NCI-H1105 (cell line): ENCODE data around the gene CLASP1.
"Not testable (repeated sequence)": the region's sequence is repeated elsewhere in the genome, so short reads cannot be mapped to it uniquely, and the experiment has no call there.

Experiments used
- DNase-seq: peaks from one replicate; lab custom pipeline; 2025; lab: John Stamatoyannopoulos, UW

The CLASP1 gene

GRCh38 chr2:121348128-121348740 is 301.0 kb downstream of the CLASP1 start:
- no peak for DNase-seq

DNA sequence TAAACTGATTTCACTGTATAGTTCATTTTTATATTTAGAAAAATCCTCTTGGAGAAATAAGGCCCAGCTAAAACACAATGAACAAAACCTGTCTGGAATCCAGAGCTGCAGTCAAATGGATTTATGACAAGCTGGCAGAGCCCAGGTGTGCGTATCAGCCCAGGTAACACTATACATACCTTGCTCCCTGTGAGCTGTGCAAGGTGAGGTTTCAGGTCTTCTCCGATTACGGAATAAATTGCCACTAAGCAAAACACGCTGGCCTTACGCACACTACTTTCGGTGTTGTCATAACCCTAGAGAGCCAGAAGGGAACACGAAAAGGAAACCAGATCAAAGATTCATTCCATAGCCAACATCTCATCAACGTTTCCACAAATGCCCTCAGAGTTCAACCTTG is 302.4 kb downstream of the CLASP1 start:
- DNase-seq = no peak

GRCh38 chr2:121346407-121346806 is 302.9 kb downstream of the CLASP1 start:
- DNase-seq = no peak

DNA sequence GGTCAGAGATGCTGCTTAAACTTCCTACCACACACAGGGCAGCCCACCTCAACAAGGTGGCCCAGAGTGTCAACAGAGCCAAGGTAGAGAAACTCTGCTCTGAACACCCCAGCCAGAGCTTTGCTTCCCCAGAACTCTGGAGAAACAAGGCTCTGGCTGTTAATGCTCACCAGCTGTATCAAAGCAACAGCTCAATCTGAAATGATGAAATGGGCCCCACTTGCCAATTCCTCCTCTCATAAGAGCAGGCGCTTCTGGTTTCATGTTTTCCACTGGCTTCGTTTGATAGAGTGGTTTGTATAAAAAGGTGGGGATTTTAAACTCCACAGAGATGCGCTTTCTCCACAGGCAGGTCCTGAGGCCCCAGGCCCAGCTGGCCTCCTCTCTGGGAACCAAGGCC is 303.4 kb downstream of the CLASP1 start:
- no peak for DNase-seq

- DNase-seq = no peak
Observed at GRCh38 chr2:121345101-121345500, 304.2 kb downstream of the CLASP1 start.

- not testable (repeated sequence) for DNase-seq
Observed at GRCh38 chr2:121343828-121344399, 305.3 kb downstream of the CLASP1 start.

DNA sequence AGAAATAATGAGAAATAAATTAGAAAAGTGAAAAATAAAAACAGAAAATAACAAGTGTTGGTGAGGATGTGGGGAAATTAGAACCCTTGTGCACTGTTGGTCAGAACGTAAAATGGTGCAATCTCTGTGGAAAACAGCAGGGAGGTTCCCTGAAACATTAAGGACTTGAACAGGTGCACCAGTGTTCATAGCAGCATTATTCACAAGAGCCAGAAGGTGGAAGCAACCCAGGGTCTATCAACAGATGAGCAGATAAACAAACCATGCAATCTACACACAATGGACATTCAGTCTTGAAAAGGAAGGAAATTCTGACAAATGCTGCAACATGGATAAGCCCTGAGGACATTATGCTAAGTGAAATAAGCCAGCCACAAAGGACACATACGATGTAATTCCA is 306.1 kb downstream of the CLASP1 start:
- no peak for DNase-seq

DNA sequence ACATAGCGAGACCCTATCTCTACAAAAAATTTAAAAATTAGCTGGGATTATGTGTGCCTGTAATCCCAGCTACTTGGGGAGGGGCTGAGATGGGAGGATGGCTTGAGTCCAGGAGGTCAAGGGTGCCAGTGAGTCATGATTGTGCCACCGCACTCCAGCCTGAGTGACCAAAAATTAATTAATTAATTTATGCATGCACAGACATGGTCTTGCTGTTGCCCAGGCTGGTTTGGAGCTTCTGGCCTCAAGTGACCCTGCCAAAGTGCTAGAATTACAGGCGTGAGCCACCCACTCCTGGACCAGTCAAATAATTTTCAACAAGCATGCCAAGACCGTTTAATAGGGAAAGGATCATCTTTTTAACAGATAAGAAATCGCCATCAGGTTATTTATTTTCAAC is 306.5 kb downstream of the CLASP1 start:
- DNase-seq = no peak

DNA sequence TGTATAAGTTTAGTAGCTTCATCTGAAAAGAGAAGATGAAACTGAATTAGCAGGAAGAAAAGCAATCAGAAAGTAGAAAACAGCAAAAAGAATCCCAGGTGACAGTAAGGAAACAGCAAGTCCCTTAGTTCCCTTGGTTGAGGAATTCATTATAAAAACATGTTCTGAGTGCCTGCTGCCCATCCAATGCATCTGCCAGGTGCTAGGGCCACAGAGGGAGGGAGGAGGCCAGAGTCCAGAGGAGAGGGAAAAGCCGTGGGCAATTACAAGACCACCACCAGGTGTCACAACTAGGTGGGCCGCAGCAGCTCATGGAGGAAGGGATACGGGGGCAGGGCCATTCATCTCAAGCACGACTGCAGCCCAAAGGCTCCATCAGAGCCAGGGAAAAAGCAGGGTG is 308.3 kb downstream of the CLASP1 start:
- no peak for DNase-seq

DNA sequence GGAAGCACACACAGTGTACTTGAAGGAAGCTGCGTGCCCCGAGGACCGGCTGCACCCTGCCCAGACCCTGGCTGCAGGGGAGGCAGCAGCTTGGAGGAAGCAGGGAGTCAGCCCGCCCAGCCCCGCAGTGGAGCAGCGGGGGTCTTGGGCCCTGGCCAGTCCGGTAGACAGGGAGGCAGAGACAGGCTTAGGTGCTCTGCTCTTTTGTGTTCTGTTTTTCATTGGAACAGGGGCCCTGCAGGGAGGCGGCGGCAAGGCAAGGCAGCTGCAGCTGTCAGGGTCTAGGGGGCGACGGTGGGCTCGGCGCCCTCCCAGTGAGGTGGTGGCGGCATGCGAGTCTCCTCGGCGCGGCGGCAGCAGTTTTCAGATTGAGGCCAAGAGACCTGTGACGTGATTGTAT is 311.0 kb downstream of the CLASP1 start:
- no peak for DNase-seq

- no peak for DNase-seq
Observed at GRCh38 chr2:121336528-121337294, 312.6 kb downstream of the CLASP1 start.

- DNase-seq = peak; percentile 24
Observed at GRCh38 chr2:121335294-121336290, 313.7 kb downstream of the CLASP1 start.

GRCh38 chr2:121334581-121335293 is 314.5 kb downstream of the CLASP1 start:
- DNase-seq = no peak

DNA sequence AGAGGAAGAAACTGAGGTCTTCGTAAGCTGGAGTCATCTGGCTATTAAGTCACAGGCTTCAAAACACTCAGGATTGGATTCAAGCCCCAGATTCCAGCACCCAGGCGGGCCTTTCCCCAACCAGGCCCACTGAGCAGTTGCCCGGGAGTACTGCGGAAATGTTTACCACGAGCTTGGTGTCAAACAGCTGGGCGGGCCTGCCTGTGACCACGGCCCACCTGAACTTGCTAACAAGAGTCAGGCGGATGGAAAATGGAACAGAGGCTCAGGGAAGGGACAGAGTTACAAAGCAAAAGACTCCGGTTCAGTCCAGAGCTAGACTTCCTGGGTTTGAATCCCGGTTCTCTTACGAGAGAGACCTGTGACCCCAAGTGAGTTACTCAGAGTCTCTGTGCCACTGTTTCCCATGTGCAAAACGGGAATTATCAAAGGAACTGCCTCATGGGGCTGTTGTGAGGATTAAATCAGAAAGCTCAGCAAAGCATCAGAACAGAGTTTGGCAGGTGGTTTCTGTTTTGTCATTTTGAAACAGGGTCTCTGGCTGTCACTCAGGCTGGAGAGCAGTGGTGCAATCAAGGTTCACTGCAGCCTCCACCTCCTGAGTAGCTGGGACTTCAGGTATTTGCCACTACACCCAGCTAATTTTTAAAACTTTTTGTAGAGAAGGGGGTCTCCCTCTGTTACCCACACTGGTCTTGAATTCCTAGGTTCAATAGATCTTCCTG is 315.3 kb downstream of the CLASP1 start:
- no peak for DNase-seq

DNA sequence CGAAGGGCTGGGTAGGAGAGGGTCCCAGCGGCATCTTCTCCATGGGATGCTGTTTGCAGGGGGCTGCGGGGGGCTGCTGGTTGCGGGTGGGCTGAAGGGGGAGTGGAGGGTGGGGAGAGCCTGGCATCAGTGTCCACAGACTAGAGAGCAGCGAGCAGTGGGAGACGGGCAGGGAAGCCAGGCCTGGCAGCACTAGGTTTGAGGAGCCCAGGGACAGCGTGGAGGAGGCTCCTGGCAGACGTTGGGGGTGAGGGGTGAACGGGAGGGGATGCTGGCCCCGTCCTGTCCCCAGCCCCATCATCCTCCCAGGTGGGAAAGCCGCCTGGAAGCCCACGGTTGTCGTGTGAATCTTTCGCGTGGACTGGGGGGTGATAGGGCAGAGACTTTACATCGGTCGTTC is 316.0 kb downstream of the CLASP1 start:
- no peak for DNase-seq

- not testable (repeated sequence) for DNase-seq
Observed at GRCh38 chr2:121331324-121331723, 317.9 kb downstream of the CLASP1 start.

DNA sequence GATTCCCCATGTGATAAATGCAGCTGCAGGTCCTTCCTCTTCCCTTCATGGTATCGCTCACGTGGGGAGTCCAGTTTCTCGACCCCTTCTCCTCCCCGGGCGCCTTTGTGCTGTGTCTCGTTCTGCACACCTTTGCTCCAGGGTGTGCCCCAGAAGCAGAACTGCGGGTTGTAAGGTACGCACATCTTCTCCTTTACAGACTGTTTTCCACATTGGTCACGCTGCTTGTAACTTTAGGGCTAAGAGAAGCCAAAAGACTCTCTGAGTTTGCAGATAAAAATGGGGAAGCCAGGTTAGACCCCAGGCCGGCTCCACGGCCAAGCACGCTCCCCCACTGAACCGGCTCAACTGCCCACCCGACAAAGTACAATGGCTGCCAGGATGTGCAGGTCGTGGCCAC is 318.3 kb downstream of the CLASP1 start:
- DNase-seq = no peak

GRCh38 chr2:121329786-121330185 is 319.5 kb downstream of the CLASP1 start:
- DNase-seq = no peak

- no peak for DNase-seq
Observed at GRCh38 chr2:121326628-121327027, 322.6 kb downstream of the CLASP1 start.

GRCh38 chr2:121324601-121325000 is 324.7 kb downstream of the CLASP1 start:
- DNase-seq = no peak

GRCh38 chr2:121321476-121321875 is 327.8 kb downstream of the CLASP1 start:
- no peak for DNase-seq
